HepG2 (cell line): ENCODE results near the gene EXTL1. TPM values are rescaled to one million over a fixed set of nuclear protein-coding genes. Genes with fewer than 3 reads are reported as not detected.

Experiments
- AGO1 ChIP-seq: fragments of 200-400 bp; formaldehyde crosslinking; IDR thresholded peaks from 2 replicates; pipeline ENCODE4 v1.6.1; 2017; ENCODE audit warnings: mild to moderate bottlenecking, low read depth, low read length, moderate library complexity; ENCODE audit not compliant: poor library complexity, severe bottlenecking
- GPN1 ChIP-seq: sonication (generic); formaldehyde crosslinking; IDR thresholded peaks from 2 replicates; pipeline ENCODE4 v1.5.1; 2020; ENCODE audit warnings: missing genetic modification reagents, borderline replicate concordance
- HNRNPL ChIP-seq: fragments of 200-400 bp; formaldehyde crosslinking; IDR thresholded peaks from 2 replicates; pipeline ENCODE4 v1.6.1; 2017; ENCODE audit warnings: mild to moderate bottlenecking, low read depth, low read length
- JARID2 ChIP-seq: sonication (generic); formaldehyde crosslinking; IDR thresholded peaks from 2 replicates; pipeline ENCODE4 v1.8.1; 2023; ENCODE audit warnings: missing genetic modification reagents, inconsistent platforms; ENCODE audit not compliant: insufficient replicate concordance
- MLLT10 ChIP-seq: sonication (generic); formaldehyde crosslinking; IDR thresholded peaks from 2 replicates; pipeline ENCODE4 v1.4.0; 2020; ENCODE audit warnings: missing genetic modification reagents
- PHF8 ChIP-seq: sonication (generic); formaldehyde crosslinking; IDR thresholded peaks from 2 replicates; pipeline ENCODE4 v1.5.0; 2020; ENCODE audit warnings: missing genetic modification reagents
- PTBP1 ChIP-seq: fragments of 200-400 bp; formaldehyde crosslinking; IDR thresholded peaks from 2 replicates; pipeline ENCODE4 v1.6.1; 2018; ENCODE audit warnings: low read length, low read depth; ENCODE audit not compliant: poor library complexity, severe bottlenecking
- RBM22 ChIP-seq: fragments of 200-400 bp; formaldehyde crosslinking; optimal IDR thresholded peaks from 2 replicates; pipeline ENCODE3; 2017; ENCODE audit warnings: mild to moderate bottlenecking, low read length, moderate library complexity
- REXO4 ChIP-seq: sonication (generic); formaldehyde crosslinking; IDR thresholded peaks from 2 replicates; pipeline ENCODE4 v1.8.0; 2022; ENCODE audit warnings: missing genetic modification reagents, mild to moderate bottlenecking, borderline replicate concordance
- RFXANK ChIP-seq: IDR thresholded peaks from 2 replicates; pipeline ENCODE4 v1.6.1; 2016
- STAG1 ChIP-seq: sonication (generic); formaldehyde crosslinking; IDR thresholded peaks from 2 replicates; pipeline ENCODE4 v1.4.0; 2020; ENCODE audit warnings: missing genetic modification reagents
- TCF7L2 ChIP-seq: IDR thresholded peaks from 2 replicates; pipeline ENCODE4 v1.6.1; 2011; ENCODE audit warnings: mild to moderate bottlenecking, low read depth, low read length, moderate library complexity
- THAP11 ChIP-seq: IDR thresholded peaks from 2 replicates; pipeline ENCODE4 v1.6.1; 2016; ENCODE audit warnings: missing biosample characterization, missing genetic modification reagents
- ZNF383 ChIP-seq: sonication (generic); formaldehyde crosslinking; IDR thresholded peaks from 2 replicates; pipeline ENCODE4 v1.4.0; 2020; ENCODE audit warnings: missing genetic modification reagents, mild to moderate bottlenecking, borderline replicate concordance
- ZNF552 ChIP-seq: sonication (generic); formaldehyde crosslinking; IDR thresholded peaks from 2 replicates; pipeline ENCODE4 v1.9.0; 2022; ENCODE audit warnings: missing genetic modification reagents, mild to moderate bottlenecking, borderline replicate concordance
- ZNF589 ChIP-seq: sonication (generic); formaldehyde crosslinking; conservative IDR thresholded peaks from 2 replicates; pipeline ENCODE4 v1.8.0; 2022; ENCODE audit warnings: mild to moderate bottlenecking, moderate library complexity, missing genetic modification reagents
- ZNF788 ChIP-seq: sonication (generic); formaldehyde crosslinking; IDR thresholded peaks from 2 replicates; pipeline ENCODE4 v1.5.0; 2020; ENCODE audit warnings: mild to moderate bottlenecking, missing genetic modification reagents, borderline replicate concordance
- ZNF792 ChIP-seq: IDR thresholded peaks from 2 replicates; pipeline ENCODE4 v1.6.1; 2016
- polyA plus RNA-seq, 8 experiments: library from polyadenylated mRNA; depleted of rRNA in 3 of 8; stranded (reverse) in 7 of 8; unstranded in 1 of 8; fragments of >200 nt; fragmentation: Illumina TruSeq in 4 of 8; extraction: Trizol in 4 of 8; gene quantifications; 2 replicates each; pipeline versions ENCODE4 v1.2.1 to v1.2.3, GENCODE V29; 2011 to 2016; ENCODE audit warnings: low read depth in 4 of 8, missing spikeins in 1 of 8, mixed read lengths in 1 of 8; ENCODE audit not compliant: insufficient read depth in 1 of 8
- total RNA-seq, 5 experiments: library from RNA; depleted of rRNA; stranded (reverse); fragments of >200 nt; fragmentation: Illumina TruSeq; extraction: Trizol; gene quantifications; 2 replicates each; pipeline ENCODE4 v1.2.3, GENCODE V29; 2016; ENCODE audit warnings: low read depth in 1 of 5
- TF ChIP-seq, protein P1 (sequence below): sonication (generic); formaldehyde crosslinking; IDR thresholded peaks from 2 replicates; pipeline ENCODE4 v1.4.0; 2020; ENCODE audit warnings: missing genetic modification reagents
- TF ChIP-seq, protein P2 (sequence below): sonication (generic); formaldehyde crosslinking; IDR thresholded peaks from 2 replicates; pipeline ENCODE4 v1.9.0; 2021; ENCODE audit warnings: missing genetic modification reagents, borderline replicate concordance
- TF ChIP-seq, protein P3 (sequence below): sonication (generic); formaldehyde crosslinking; IDR thresholded peaks from 2 replicates; pipeline ENCODE4 v1.4.0; 2020; ENCODE audit warnings: mild to moderate bottlenecking, missing genetic modification reagents
- TF ChIP-seq, protein P4 (sequence below): IDR thresholded peaks from 2 replicates; pipeline ENCODE4 v1.6.1; 2016

EXTL1 gene
- total and polyA plus RNA-seq, 2 of the 13 experiments (the other 11 are each of a cell fraction or from before 2014, with no cell fraction given): 0.35 to 1.0 TPM

DNA sequence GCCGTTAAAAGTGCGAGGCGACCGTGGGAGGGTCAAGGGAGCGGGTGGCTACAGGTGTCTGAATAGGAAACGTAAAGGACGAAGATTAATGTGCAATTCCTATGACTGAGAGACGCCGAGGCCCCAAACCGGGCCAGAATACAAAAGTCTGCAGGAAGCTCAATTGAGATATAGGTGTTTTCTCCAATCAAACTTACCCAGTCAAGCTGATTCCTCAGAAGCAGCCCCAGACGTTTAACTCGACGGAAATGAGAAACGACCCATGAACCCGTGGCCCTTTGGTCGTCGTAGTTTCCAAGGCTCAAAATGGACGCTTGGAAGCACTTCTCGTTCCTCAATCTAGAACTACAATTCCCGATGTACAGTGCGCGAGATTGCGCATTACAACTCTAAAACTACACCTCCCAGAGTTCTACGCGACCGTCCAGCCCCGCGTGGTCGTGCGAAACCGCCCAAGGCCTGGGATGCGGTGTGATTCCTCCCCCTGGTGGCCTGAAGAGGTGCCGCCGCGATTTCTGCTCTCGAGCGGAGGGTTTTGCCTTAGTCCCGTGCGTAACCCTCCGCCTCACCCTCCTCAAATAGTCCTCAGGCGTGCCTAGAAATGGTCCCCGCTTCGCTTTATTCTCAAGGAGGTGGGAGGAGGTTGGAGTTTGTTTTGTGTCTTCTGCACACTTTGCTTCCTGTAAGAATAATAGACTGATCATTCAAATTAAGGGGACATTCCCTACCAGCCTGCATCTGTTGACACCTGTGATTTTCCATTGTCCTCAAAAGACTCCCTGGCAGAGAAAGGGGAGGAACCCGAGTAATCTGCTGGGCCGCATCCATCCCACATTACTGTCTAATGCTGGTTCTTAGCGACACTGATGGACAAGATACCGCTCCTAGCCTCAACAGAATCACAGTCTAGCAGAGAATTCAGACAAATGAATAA is 23.5 kb upstream of the EXTL1 start, which contains the start of gene PAFAH2 (continued):
- TF ChIP-seq, protein P1, sequence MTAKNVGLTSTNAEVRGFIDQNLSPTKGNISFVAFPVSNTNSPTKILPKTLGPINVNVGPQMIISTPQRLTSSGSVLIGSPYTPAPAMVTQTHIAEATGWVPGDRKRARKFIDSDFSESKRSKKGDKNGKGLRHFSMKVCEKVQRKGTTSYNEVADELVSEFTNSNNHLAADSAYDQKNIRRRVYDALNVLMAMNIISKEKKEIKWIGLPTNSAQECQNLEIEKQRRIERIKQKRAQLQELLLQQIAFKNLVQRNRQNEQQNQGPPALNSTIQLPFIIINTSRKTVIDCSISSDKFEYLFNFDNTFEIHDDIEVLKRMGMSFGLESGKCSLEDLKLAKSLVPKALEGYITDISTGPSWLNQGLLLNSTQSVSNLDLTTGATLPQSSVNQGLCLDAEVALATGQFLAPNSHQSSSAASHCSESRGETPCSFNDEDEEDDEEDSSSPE: peak; percentile 86
- 0 out of 2 replicates have a peak, but pooled peaks have one; percentile 33 for TF ChIP-seq REXO4 (CRISPR knock-in tag)
- peak; percentile 97 for TF ChIP-seq STAG1 (CRISPR knock-in tag)
- TF ChIP-seq, protein P2, sequence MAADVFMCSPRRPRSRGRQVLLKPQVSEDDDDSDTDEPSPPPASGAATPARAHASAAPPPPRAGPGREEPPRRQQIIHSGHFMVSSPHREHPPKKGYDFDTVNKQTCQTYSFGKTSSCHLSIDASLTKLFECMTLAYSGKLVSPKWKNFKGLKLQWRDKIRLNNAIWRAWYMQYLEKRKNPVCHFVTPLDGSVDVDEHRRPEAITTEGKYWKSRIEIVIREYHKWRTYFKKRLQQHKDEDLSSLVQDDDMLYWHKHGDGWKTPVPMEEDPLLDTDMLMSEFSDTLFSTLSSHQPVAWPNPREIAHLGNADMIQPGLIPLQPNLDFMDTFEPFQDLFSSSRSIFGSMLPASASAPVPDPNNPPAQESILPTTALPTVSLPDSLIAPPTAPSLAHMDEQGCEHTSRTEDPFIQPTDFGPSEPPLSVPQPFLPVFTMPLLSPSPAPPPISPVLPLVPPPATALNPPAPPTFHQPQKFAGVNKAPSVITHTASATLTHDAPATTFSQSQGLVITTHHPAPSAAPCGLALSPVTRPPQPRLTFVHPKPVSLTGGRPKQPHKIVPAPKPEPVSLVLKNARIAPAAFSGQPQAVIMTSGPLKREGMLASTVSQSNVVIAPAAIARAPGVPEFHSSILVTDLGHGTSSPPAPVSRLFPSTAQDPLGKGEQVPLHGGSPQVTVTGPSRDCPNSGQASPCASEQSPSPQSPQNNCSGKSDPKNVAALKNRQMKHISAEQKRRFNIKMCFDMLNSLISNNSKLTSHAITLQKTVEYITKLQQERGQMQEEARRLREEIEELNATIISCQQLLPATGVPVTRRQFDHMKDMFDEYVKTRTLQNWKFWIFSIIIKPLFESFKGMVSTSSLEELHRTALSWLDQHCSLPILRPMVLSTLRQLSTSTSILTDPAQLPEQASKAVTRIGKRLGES: no peak
- TF ChIP-seq ZNF383 (CRISPR knock-in tag): 0 out of 2 replicates have a peak, but pooled peaks have one; percentile 69
- no peak for TF ChIP-seq MLLT10 (CRISPR knock-in tag)
- no peak for TF ChIP-seq GPN1 (CRISPR knock-in tag)
- TF ChIP-seq ZNF589: no peak
- peak; percentile 72 for TF ChIP-seq PHF8 (CRISPR knock-in tag)
- TF ChIP-seq, protein P3, sequence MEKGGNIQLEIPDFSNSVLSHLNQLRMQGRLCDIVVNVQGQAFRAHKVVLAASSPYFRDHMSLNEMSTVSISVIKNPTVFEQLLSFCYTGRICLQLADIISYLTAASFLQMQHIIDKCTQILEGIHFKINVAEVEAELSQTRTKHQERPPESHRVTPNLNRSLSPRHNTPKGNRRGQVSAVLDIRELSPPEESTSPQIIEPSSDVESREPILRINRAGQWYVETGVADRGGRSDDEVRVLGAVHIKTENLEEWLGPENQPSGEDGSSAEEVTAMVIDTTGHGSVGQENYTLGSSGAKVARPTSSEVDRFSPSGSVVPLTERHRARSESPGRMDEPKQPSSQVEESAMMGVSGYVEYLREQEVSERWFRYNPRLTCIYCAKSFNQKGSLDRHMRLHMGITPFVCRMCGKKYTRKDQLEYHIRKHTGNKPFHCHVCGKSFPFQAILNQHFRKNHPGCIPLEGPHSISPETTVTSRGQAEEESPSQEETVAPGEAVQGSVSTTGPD (CRISPR knock-in tag): no peak
- TF ChIP-seq, protein P4, sequence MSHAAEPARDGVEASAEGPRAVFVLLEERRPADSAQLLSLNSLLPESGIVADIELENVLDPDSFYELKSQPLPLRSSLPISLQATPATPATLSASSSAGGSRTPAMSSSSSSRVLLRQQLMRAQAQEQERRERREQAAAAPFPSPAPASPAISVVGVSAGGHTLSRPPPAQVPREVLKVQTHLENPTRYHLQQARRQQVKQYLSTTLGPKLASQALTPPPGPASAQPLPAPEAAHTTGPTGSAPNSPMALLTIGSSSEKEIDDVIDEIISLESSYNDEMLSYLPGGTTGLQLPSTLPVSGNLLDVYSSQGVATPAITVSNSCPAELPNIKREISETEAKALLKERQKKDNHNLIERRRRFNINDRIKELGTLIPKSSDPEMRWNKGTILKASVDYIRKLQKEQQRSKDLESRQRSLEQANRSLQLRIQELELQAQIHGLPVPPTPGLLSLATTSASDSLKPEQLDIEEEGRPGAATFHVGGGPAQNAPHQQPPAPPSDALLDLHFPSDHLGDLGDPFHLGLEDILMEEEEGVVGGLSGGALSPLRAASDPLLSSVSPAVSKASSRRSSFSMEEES (CRISPR knock-in tag): peak; percentile 75; the same call in 1 of the 2 replicates
- no peak for TF ChIP-seq PTBP1
- TF ChIP-seq ZNF552 (CRISPR knock-in tag): peak; percentile 97
- peak; percentile 92 for TF ChIP-seq ZNF792 (CRISPR knock-in tag)
- peak; percentile 92; the same call in 1 of the 2 replicates for TF ChIP-seq ZNF788 (CRISPR knock-in tag)
- peak; percentile 100 for TF ChIP-seq THAP11 (CRISPR knock-in tag)
- peak; percentile 30; the same call in 1 of the 2 replicates for TF ChIP-seq RFXANK (CRISPR knock-in tag)
- TF ChIP-seq JARID2 (CRISPR knock-in tag): no peak
- no peak for TF ChIP-seq TCF7L2
- TF ChIP-seq AGO1: no peak
- TF ChIP-seq HNRNPL: no peak
- no peak for TF ChIP-seq RBM22
